Stimulated activated memory B cell treated with anti-CD40 and anti-IgM and Interleukin-4, amounts not matched to agents 10 μg/mL and 1 μg/mL and 100 μg/mL, for 72 hours (primary cell): ENCODE data around the gene CTAG1A.
"Not testable (repeated sequence)": the region's sequence is repeated elsewhere in the genome, so short reads cannot be mapped to it uniquely, and the experiment has no call there.

ENCODE experiments used
- ATAC-seq: fragments of 150-1000 bp; cut with Tn5 transposase; 2 replicates; pipeline ENCODE4 v1.10.0; 2021
- H3K27ac Mint-ChIP-seq: one replicate; pipeline ENCODE4 v1.8.0; 2022; ENCODE audit warnings: mild to moderate bottlenecking, mixed read lengths
- H3K27me3 Mint-ChIP-seq: one replicate; pipeline ENCODE4 v1.8.0; 2022; ENCODE audit warnings: mixed read lengths
- H3K36me3 Mint-ChIP-seq: one replicate; pipeline ENCODE4 v1.8.0; 2022; ENCODE audit warnings: mixed read lengths
- H3K4me1 Mint-ChIP-seq: one replicate; pipeline ENCODE4 v1.8.0; 2022; ENCODE audit warnings: mixed read lengths
- H3K4me3 Mint-ChIP-seq: one replicate; pipeline ENCODE4 v1.8.0; 2022; ENCODE audit warnings: mild to moderate bottlenecking, moderate library complexity, mixed read lengths
- H3K9me3 Mint-ChIP-seq: one replicate; pipeline ENCODE4 v1.8.0; 2022; ENCODE audit warnings: mixed read lengths

Gene CTAG1A

DNA sequence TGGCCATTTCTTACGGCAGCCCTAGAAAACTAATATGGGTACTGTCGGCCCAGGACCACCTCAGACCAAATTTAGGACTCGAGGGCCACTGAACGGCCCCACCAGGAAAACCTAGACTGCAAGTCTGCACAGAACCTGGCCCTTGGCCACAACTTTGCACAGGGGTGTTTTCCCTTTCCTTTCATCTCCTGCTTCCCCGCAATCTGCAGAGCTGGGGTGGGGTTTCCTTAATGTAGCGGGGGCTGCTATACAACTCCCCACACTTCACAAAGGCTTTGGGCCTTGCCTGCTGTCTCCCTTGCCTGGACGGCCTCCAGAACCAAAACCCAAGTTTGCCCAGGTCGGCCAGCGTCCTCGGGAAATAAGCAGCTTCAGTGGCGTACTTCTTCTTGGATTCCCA is 46.0 kb downstream of the CTAG1A start:
- not testable (repeated sequence) for H3K36me3 Mint-ChIP-seq, H3K4me1 Mint-ChIP-seq, H3K4me3 Mint-ChIP-seq, H3K27ac Mint-ChIP-seq, H3K27me3 Mint-ChIP-seq, ATAC-seq, H3K9me3 Mint-ChIP-seq

GRCh38 chrX:154633661-154634060 is 48.7 kb downstream of the CTAG1A start:
- H3K36me3 Mint-ChIP-seq, H3K4me3 Mint-ChIP-seq, H3K4me1 Mint-ChIP-seq, H3K9me3 Mint-ChIP-seq, H3K27me3 Mint-ChIP-seq, ATAC-seq, H3K27ac Mint-ChIP-seq: not testable (repeated sequence)
